HG03159 (cell line): ENCODE results near the gene CACNA1E.
A peak's percentile ranks its signal among the peaks of the same experiment; 100 is the strongest.

Source experiments
- ATAC-seq: cut with Tn5 transposase; IDR thresholded peaks from one replicate; pipeline ENCODE4 v1.9.1; 2021; ENCODE audit warnings: mild to moderate bottlenecking, moderate library complexity; ENCODE audit not compliant: unreplicated experiment

Gene CACNA1E

GRCh38 chr1:181483285-181484195 is at the start of gene CACNA1E:
TSS of gene CACNA1E (plus strand) at chr1:181483517. CDS start at chr1:181483745, 228 bp downstream.
- no peak for ATAC-seq

DNA sequence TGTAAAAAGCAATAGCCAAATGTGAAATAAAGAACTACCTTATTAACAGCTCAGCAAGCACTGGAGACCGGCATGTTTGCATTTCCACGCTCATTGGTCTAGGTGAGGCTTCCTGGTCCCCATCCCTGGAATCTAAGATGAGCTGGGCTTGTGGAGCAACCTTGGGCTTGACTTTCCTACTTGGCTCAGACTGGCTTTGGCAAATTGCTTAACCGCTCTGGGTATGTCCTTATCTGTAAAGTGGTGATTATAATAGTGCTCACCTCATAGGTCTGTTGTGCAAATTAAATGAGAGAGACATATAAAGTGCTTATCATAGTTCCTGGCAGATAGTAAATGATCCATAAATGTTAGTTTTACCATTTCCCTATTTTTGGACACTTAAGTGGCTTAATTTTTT is 49.4 kb upstream of the CACNA1E start:
- ATAC-seq = no peak

GRCh38 chr1:181438013-181438412 is 45.3 kb upstream of the CACNA1E start:
- ATAC-seq = no peak

DNA sequence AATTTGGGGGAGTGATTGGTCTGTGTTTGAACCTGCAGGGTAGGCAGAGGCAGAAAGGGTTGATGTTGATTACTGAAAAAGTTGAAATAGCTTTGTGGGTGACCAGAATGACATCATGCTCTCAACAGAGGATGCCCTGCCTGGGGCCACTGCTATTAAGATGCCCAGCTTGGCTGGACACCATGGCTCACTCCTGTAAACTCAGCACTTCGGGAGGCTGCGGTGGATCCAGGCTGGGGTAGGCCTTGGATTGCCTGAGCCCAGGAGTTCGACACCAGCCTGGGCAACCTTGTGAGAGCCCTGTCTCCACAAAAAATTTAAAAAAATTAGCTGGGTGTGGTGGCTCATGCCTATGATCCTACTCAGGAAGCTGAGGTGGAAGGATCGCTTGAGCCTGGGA is 42.8 kb upstream of the CACNA1E start:
- no peak for ATAC-seq

DNA sequence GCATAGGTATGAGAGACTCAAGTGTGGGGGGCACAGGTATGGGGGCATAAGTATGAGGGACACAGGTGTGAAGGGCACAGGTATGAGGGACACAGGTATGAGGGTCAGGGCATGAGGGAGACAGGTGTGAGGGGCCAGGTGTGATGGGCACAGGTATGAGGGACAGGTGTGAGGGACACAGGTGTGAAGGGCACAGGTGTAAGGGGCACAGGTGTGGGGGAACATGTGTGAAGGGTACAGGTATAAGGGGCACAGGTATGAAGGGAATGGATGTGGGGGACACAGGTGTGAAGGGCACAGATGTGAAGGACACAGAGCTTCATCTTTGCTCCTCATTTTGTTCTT is 41.2 kb upstream of the CACNA1E start:
- ATAC-seq = no peak

- no peak for ATAC-seq
Measured at GRCh38 chr1:181443231-181443853, 40.0 kb upstream of the CACNA1E start.

DNA sequence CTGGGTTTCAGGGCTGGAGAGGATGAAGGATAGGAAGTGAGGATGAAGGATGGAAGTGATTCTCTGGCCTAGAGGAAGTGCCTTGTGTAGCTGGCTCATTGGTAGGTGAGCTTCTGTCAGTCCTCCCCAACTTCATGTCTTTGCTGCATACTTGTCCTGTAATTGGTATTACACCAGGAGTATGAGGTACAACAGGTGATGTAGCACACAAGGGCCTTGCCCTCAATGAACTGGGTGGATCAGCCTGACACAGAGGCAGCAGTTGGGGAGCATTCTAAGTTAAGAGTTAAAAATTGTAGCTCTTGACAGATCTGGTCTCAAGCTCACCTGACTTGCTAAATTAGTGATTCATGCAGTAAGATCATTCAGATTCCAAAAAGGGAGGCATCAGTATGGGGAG is 37.9 kb upstream of the CACNA1E start:
- no peak for ATAC-seq

DNA sequence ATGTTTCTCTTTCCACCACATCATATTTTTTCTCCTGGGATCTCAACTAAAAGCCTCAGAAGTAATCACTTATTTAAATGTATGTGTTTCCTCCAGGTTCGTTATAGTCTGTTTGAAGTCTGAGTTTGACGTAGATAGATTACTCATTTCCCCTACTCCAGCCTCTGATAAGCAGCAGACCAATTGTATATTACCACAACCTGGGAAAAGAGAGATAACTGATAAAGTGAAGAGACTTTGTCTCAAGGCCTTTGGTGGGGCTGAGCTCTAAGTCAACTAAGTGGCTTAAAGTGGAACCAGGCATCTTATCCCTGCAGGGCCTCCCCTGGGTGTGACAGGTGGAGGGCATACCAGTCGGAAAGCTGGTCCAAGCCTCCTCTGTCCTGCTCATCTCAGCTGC is 34.9 kb upstream of the CACNA1E start:
- no peak for ATAC-seq

DNA sequence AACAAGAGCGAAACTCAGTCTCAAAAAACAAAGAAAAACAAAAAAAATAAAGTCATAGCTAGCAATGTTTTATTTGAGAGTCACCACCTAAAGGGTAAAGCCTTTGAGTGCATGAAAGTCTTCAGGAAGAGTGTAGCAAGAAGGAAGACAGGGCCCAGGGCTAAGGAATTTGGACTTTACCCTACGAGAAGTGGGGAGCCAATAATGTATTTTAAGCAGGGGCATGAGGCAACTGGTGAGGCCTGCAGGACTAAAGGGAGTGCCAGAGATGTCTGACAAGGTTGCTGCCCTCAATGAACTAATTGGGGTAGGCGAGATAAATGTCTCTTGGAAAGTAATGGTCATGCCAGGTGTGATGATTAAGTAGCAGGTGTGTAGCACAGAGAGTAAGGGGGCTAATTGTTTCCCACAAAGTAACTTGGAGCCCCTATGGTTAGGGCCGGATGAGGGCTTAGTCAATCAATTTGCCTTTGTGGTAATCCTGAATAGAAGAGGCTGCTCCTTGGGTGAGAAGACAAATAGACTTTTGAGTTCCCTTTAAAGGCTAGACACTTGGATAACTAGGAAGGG is 31.6 kb upstream of the CACNA1E start:
- no peak for ATAC-seq

- no peak for ATAC-seq
Measured at GRCh38 chr1:181452746-181453145, 30.6 kb upstream of the CACNA1E start.

- no peak for ATAC-seq
Measured at GRCh38 chr1:181453541-181454201, 29.6 kb upstream of the CACNA1E start.

- no peak for ATAC-seq
Measured at GRCh38 chr1:181456551-181456950, 26.8 kb upstream of the CACNA1E start.

- no peak for ATAC-seq
Measured at GRCh38 chr1:181458419-181458818, 24.9 kb upstream of the CACNA1E start.

DNA sequence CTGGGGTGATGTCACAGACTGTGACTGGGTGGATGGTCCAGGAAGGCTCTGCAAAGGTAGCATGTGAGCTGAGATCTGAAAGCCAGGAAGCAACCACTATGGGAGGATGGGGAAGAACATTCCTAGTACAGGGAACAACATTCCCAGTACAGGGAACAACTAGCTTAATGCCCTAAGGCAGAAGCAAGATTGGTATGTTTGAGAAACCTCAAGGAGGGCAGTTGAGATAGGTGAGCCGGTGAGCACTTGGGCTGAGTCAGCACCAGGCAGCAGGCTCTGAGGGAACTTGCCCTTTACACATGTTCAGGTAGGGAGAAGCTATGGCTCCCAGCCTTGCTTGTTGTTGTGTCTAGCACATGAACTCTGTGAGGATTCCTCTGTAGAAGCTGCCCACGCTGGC is 24.2 kb upstream of the CACNA1E start:
- ATAC-seq = no peak

DNA sequence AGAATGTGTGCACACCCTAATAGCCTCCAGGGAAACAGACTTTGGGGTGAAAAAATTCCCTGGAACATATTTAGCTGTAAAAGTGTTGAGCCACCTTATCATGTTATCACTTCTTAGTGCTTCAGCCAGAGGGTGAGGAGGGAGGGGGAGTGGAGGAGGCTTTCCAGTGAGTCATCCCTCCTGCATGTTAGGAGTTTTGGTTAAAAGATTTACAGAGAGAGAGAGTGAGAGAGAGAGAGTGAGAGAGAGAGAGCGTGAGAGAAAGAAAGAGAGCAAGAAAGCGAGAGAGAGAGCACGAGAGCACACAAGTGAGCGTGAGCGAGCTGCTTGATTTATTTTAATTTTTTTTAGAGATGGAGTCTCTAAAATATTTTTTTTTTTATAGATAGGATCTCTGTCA is 13.5 kb upstream of the CACNA1E start:
- no peak for ATAC-seq

DNA sequence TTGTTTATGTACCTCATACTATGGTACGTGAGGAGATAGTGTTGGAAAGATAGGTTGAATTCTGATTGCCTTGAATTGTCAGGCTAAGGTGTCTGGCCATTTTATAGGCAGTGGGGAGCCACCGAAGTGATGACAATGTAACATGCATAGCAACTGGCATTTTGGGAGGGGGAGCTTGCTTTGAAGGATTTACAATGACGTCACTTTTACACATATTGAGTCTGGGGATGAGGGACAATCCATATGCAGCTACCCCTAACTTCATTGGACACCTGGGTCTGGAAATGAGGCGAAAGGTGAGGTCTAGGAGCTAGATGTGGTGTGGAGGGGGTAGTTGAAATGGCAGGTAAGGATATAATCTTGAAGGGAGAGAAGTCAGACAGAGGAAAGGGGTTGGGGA is 7.7 kb upstream of the CACNA1E start:
- ATAC-seq = no peak

GRCh38 chr1:181476581-181476980 is 6.7 kb upstream of the CACNA1E start:
- no peak for ATAC-seq

GRCh38 chr1:181478306-181478705 is 5.0 kb upstream of the CACNA1E start:
- no peak for ATAC-seq

GRCh38 chr1:181479137-181479745 is 4.1 kb upstream of the CACNA1E start:
- peak; percentile 54 for ATAC-seq

DNA sequence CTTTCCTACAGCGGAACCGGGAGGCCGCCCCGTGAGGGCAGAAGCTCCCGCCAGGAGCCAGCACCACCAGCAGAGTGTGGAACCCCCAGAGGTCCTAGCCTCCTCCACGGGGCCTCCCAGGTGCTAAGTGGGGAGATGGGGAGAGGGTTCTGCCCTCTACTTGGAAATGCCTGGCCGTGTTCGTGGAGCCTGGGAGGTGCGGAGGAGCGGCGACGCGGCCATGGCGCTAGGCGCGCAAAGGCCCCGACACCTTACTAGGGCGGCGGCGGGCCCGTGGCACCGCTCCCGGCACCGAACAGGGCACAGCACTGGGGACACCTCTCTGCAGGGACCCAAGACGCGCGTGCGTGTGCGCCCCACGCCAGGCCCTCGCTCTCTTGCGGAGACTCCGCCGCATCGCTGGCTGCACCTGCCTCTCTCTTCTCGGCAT is 1.3 kb upstream of the CACNA1E start:
- no peak for ATAC-seq
